DND-41 (cell line): ENCODE measurements around the gene RNF207.

ENCODE experiments used
- ATAC-seq: fragments of 200-7000 bp; cut with Tn5 transposase; 3 replicates; pipeline ENCODE4 v1.9.1; 2021; ENCODE audit warnings: low read depth; ENCODE audit not compliant: insufficient read depth
- DNase-seq: peaks from one replicate; pipeline ENCODE4 v3.0.0-alpha.2; 2020
- H2AFZ ChIP-seq: 2 replicates; pipeline ENCODE4 v1.6.0; 2012; ENCODE audit warnings: low read depth, low read length
- H3K27ac ChIP-seq: 2 replicates; pipeline ENCODE4 v1.5.1; 2012; ENCODE audit warnings: low read length, inconsistent platforms
- H3K27me3 ChIP-seq: fragments of 200-600 bp; sonication (generic); 2 replicates; pipeline ENCODE4 v1.6.0; 2012; ENCODE audit warnings: low read length, mild to moderate bottlenecking, inconsistent platforms; ENCODE audit not compliant: insufficient read depth, poor library complexity
- H3K36me3 ChIP-seq: 2 replicates; pipeline ENCODE4 v1.5.1; 2012; ENCODE audit warnings: low read length, inconsistent platforms; ENCODE audit not compliant: insufficient read depth
- H3K4me1 ChIP-seq: 2 replicates; pipeline ENCODE4 v1.5.1; 2012; ENCODE audit warnings: mild to moderate bottlenecking, low read length; ENCODE audit not compliant: insufficient read depth
- H3K4me2 ChIP-seq: 2 replicates; pipeline ENCODE4 v1.6.0; 2012; ENCODE audit warnings: mild to moderate bottlenecking, moderate library complexity, low read length, inconsistent platforms; ENCODE audit not compliant: insufficient read depth
- H3K4me3 ChIP-seq, 2 experiments: fragments of 200-600 bp in 1 of 2; shearing (Covaris generic) in 1 of 2; 2 replicates each; pipeline ENCODE4 v1.5.1; 2012 to 2016; ENCODE audit warnings: inconsistent platforms in 2 of 2, low read length in 2 of 2, mild to moderate bottlenecking in 2 of 2, low read depth in 1 of 2, moderate library complexity in 1 of 2
- H3K79me2 ChIP-seq: 2 replicates; pipeline ENCODE4 v1.6.0; 2012; ENCODE audit warnings: low read length, inconsistent platforms; ENCODE audit not compliant: insufficient read depth
- H3K9ac ChIP-seq: 2 replicates; pipeline ENCODE4 v1.6.0; 2012; ENCODE audit warnings: low read depth, mild to moderate bottlenecking, inconsistent platforms, low read length, moderate library complexity
- H3K9me3 ChIP-seq: 2 replicates; pipeline ENCODE4 v1.5.1; 2012; ENCODE audit warnings: low read length, moderate library complexity, mild to moderate bottlenecking, inconsistent platforms; ENCODE audit not compliant: insufficient read depth, severe bottlenecking
- H4K20me1 ChIP-seq: 2 replicates; pipeline ENCODE4 v1.6.0; 2012; ENCODE audit warnings: low read length; ENCODE audit not compliant: insufficient read depth
- CTCF ChIP-seq: IDR thresholded peaks from 2 replicates; pipeline ENCODE4 v1.5.1; 2012; ENCODE audit warnings: borderline replicate concordance, low read length, moderate library complexity, mild to moderate bottlenecking; ENCODE audit not compliant: poor library complexity, severe bottlenecking; ENCODE audit errors: extremely low read depth
- EZH2 ChIP-seq: IDR thresholded peaks from 3 replicates; pipeline ENCODE4 v1.6.1; 2012; ENCODE audit warnings: borderline replicate concordance, low read depth, mild to moderate bottlenecking, moderate library complexity, low read length, inconsistent platforms; ENCODE audit not compliant: severe bottlenecking

The RNF207 gene

GRCh38 chr1:6261615-6261995 is 55.7 kb downstream of the RNF207 start:
- Histone ChIP-seq H3K4me2 (no peak overlapping the region; the same call in 1 of the 2 replicates), H3K36me3 (peaks cover 34% of the 10 kb centered on the region), H3K27me3 (no peaks in the 10 kb centered on the region), H3K4me3 (no peak overlapping the region), H3K9ac (no peak overlapping the region), H3K27ac (no peak overlapping the region), H4K20me1 (peaks cover 55% of the 10 kb centered on the region), H3K9me3 (no peaks in the 10 kb centered on the region), H3K4me1 (peaks cover 14% of the 10 kb centered on the region), H3K79me2 (no peaks in the 10 kb centered on the region), H2AFZ (no peak overlapping the region)
- DNase-seq (no peak), ATAC-seq (no peak)
- TF ChIP-seq EZH2 (no peak), CTCF (no peak)

GRCh38 chr1:6262555-6263420 is 56.9 kb downstream of the RNF207 start:
- TF ChIP-seq EZH2 = no peak
- TF ChIP-seq CTCF = no peak
- H4K20me1 ChIP-seq = peaks cover 66% of the 10 kb centered on the region
- no peak overlapping the region for H3K9ac ChIP-seq
- H3K36me3 ChIP-seq = peaks cover 39% of the 10 kb centered on the region
- peaks cover 14% of the 10 kb centered on the region for H3K4me1 ChIP-seq
- no peak for DNase-seq
- no peak for ATAC-seq
- no peak overlapping the region for H2AFZ ChIP-seq
- H3K4me3 ChIP-seq = no peak overlapping the region
- no peaks in the 10 kb centered on the region for H3K27me3 ChIP-seq
- H3K9me3 ChIP-seq = no peaks in the 10 kb centered on the region
- no peaks in the 10 kb centered on the region for H3K79me2 ChIP-seq
- H3K27ac ChIP-seq = no peak overlapping the region
- no peak overlapping the region for H3K4me2 ChIP-seq

DNA sequence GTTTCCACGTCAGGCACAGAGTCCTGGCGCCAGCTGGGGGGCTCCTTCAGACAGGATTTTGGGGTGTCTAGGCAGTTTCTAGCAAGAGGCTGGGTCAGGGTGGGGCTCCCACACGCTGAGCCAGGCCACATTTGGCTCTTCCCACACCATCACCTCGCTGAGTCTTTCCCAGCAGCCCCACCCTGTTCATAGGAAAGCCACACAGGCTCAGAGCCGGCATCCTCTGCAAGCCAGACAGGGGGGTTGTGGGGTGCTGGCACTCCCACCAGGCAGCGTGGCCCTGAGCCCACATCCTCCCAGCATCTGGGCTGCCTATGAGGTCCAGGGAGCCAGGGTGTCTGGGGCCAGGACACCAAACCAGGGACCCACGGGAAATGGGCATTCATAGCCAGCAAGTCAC is 57.8 kb downstream of the RNF207 start:
- Histone ChIP-seq H3K9ac (no peak overlapping the region), H3K27me3 (no peaks in the 10 kb centered on the region), H3K27ac (no peak overlapping the region), H3K4me2 (no peak overlapping the region), H4K20me1 (peaks cover 66% of the 10 kb centered on the region), H2AFZ (no peak overlapping the region), H3K36me3 (peaks cover 41% of the 10 kb centered on the region), H3K4me1 (peaks cover 14% of the 10 kb centered on the region), H3K79me2 (no peaks in the 10 kb centered on the region), H3K4me3 (no peak overlapping the region), H3K9me3 (no peaks in the 10 kb centered on the region)
- TF ChIP-seq EZH2 (no peak), CTCF (no peak)
- no peak for DNase-seq
- no peak for ATAC-seq
